Activated T-helper 9 cell treated with anti-CD3 and anti-CD28 coated beads, Interleukin-2, amount 50 U/mL, for 16 hours (primary cell): ENCODE results near the gene IL1RL2.

Experiments used
- DNase-seq: peaks from one replicate; pipeline ENCODE4 v3.0.0-alpha.2; 2020; ENCODE audit warnings: low read depth

Gene IL1RL2

DNA sequence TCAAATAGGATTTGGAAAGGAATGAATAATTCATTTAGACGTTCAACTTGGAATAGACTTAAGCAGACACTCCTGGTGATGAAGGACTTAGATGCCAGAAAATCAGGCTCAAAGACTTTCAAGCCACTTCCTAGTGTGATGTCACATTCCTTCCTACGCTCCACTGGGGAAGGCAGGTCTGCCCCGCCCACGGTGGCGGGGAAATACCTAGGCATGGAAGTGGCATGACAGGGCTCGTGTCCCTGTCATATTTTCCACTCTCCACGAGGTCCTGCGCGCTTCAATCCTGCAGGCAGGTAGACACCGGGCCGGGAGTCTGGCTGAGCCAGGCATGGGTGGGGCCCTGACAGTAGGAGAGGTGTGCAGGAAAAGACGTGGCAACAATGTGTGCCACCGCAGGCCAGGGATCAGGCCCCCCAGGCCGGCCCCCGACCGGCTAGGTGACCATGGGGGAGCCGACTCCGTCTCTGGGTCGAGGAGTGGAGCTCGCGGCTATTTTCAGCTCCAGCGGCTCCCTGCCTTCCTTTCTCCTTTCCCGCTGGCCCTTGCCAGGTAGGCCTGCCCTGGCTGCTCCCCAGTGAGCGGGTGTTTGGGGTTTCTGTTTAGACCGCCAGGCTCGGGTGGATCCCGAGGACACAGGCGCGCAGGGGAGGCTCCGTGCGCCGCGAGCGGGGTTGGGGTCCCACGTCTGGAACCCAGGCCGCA lies at the start of gene IL1RL2:
Gene IL1RL2 (plus strand): TSS at position 233 of the 705 bp plus-strand sequence. CDS start 845 bp downstream, outside the sequence.
- DNase-seq: peak; percentile 8

DNA sequence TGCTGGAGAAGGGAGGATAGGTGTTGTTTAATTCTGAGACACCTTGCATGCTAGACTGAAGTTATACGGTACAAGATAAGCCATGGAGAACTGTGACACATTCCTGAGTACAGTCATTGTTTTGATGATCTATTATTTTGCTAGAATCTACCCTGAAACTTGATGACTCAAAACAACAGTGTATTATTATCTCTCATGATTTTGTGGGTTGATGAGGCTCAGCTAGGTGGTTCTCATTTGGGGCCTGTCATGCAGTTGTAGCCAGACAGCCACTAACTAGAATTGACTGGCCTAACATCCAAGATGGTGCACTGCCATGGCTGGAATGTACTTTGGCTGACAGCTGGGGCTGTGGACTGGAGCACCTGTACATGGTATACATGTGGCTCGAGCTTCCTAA lies 49.7 kb upstream of the IL1RL2 start:
- peak; percentile 21 for DNase-seq

DNA sequence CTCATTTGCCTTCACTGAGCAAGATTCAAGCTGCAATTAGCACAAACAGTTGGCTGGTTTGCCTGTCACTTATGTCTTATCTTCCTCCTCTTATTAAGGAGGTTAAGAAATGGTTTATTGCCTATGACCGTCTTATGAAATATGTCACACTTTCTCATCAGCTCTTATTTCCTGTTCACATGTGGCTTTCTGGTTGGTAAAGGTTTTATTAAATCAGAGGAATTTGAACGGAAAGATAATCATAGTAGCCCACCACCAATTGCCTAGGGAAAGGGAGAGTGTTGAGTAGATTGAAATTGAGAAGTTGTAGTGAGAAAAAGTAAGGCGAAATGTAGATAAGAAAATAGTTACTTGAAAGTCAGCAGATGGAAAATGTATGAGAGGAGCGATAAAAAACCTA lies 48.5 kb upstream of the IL1RL2 start:
- DNase-seq: no peak

DNA sequence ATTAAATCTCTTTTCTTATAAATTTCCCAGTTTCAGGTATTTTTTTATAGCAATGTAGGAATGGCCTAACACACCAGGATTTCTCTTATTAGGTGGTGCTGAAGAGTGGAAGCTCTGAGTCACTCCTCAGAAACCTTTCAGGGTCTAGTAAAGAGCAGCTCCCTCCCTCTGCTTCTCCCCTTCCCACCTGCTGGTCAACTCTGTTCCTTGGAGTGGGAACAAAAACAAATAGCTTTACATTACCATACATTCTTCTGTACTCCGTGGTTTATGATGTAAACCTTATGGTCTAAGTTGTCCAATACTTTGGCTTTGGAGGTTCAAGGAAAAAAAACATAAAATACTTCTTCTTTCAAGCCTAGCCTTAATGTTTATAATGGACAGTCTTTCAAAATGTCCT lies 47.0 kb upstream of the IL1RL2 start:
- no peak for DNase-seq

DNA sequence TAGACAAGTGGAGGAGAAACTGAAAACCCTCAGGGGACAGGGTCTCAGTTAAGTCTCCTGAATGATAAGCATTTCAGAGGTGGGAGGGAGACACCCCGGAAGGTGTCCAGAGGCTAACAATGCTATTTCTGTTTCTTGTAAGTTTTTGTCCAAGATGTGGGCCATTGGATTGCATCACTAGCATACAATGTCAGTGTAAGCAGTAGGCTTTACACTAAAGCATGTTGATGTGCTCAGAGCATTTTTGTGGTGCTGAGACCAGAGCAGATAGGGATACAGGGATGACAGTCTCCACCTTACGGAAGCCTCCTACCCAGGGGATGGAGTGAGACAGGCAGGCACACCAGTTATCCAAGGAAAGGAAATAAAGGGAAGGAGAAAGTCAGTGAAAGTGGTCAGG lies 46.4 kb upstream of the IL1RL2 start:
- no peak for DNase-seq

DNA sequence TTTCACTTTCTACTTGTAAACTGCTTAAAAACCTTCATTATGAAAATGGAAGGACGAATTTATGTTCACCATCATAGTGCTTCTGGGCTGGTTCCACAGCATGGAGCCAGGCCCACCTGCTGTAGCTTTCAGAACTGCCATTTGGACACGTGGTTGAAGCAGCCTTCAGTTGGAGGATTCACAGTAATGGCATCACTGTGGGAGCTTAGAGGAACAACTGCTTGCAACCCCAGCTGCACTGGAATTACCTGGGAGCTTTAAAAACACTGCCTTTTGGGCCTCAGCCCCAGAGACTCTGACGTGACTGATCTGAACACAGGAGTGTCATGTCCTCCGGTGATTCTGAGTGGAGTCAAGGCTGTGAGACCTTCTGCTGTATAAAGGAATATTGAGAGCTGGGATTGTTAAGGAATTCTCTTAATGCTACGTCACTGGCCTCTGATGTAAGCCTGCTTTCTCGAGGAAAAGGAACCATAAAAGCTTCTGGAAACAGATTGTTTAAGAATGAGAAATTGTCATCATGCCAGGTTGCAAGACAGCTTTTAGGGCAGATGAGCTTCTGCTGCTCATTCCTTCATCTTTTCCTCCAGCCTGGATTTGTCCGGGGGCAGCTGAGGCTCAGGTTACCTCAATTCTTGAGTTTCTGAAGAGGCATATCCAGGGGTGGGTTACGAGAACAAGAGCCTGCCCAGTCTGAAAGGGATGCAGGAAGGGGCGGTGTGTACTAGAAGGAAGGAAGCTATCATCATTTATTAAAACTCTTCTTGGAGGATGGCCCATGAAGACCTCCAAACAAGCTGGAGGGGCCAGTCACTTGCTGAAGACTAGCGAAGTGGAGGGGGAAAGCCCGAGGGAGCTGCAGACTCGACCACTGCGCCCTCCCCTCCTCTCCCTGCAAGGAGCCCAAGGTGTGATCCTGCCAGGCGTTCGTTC lies 45.5 kb upstream of the IL1RL2 start:
- DNase-seq: no peak

DNA sequence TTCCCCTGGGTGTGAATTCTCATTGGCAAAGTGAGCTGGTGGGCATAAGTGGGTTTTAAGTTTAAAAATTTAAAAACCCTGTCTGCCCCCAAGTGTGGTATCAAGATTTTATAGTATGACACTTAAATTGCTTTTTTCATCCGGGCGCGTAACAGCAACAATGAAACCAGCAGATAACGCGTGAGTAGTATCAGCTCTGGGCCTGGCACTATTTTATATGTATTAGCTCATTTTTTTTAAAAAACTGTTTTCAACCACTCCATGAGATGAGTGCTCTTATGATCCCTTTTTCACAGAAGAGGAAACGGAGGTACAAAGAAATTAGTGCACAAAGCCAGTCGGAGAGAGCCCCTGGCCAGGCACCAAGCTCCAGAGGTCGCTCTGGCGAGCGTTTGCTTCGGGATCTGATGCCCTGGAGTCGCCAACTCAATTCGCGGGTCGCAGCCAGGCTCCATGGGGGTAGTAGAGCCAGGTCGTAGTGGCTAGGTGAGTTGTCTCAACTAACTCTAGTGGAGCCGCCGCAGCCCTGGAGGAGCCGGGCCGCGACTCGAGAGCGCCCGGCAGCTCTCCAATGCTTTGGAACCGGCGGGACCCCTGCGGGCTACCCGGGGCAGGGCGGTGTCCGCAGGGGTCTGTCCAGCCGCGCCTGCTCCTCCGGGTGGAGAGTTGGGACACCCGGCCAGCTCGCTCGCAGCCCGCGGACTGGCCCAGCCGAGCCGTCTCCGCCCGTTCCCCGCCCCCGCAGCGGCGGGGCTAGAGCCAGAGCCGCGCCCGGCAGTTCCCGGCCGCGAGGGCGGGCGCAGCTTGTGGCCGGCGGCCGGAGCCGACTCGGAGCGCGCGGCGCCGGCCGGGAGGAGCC lies 44.6 kb upstream of the IL1RL2 start, which contains the start of gene IL1R1:
Gene IL1R1 (plus strand): TSS at position 777 of the 859 bp plus-strand sequence. CDS start 14,979 bp downstream, outside the sequence.
- DNase-seq: no peak

DNA sequence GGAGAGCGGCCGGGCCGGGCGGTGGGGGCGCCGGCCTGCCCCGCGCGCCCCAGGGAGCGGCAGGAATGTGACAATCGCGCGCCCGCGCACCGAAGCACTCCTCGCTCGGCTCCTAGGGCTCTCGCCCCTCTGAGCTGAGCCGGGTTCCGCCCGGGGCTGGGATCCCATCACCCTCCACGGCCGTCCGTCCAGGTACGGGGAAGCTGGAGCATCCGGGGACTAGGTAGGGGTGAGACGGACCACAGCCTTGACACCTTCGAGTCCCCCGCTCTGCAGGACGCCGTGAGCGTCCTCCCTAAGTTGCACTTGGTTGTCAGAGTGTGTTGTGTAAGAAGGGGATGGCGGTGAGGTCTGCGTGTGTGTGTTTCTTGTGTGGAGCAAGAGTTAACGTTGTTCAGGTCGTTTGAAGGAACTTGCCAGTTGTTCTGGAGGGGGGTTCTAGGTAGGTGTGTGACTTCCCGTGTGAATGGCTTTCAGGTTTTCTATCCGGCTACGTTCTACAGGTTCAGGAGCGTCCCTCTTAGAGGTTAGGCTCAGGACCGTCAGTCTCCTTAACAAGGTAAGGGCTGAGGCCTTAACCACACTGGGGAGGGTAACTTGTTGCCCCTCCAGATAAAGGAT lies 43.9 kb upstream of the IL1RL2 start:
- no peak for DNase-seq

DNA sequence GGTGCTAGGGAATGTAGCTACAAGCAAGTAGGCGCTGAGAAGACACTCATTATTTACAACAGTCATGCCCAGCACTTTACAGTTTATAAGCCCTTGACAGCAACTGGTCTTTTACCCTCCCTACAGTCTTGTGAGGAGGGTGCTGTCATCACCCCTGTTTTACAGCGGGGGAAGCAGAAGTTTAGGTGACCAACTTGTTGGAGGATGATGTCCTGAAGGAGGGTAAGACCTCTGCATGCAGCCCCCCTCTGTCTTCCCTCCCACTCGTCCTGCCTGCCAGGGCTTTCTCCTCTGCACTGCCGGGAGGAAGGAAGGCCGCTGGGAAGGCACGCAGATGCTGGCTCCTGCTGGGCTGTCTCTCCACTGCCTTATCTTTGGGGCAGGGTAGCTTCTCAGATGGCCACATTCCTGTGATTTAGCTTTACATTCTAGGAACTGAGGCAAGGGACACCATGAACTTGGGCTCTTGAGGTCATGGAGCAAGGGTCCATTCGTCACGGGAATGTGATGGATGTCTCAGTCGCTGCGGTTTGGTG lies 43.3 kb upstream of the IL1RL2 start:
- DNase-seq: no peak

DNA sequence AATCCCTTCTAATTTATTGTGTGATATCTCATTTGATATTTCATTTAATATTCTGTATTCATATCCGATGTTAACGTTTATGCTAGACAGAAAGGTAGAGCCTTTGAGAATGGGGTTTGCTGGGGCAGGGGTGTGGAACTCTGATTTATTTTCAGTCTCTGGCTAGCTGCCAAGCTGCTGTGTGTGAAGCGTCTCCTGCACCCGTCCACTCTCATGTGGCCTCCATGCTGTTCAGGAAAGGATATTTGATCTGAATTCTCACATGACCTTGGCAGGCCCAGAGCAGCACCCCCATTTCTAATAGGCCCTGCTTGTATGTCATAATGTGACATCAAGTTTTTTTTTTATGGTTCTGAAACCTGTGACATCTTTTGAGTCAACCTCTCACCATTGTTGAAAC lies 42.7 kb upstream of the IL1RL2 start:
- no peak for DNase-seq

DNA sequence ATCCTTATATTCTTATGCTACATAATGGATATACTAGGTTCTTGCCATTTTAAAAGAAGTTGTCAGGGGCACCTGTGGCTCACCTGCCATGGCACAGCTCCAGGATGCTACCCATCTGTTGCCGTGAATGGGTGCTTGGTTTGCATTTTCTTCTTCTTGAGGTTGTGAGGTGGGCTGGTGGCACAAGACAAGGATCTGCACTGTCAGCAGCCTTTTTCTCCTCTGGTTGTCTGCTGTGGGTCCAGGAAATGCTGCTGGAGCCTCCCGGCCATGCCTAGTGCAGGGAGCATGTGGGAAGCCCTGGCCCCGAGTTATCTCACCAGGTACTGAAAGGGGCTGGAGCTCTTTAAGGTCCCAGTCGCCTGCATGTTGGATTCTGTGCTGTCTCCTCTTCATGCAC lies 41.7 kb upstream of the IL1RL2 start:
- DNase-seq: no peak

DNA sequence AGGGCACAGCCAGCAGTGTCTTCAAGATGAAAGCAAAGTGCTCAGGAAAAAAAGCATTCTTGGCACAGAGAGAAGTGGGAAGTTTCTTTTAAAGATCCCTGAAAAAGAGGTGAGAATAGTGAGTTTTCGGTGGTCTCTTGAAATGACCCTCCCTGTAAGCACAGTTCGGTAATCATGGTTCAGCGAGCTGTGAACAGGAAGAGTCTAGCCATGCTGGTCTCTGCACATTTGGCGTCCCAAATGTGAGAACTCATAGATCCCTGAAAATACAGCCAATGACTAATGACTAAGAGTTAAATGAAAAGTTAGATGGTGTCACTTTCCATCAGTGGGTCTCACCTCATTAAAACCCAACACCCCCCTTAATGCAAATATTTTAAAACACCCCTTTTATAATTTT lies 40.9 kb upstream of the IL1RL2 start:
- DNase-seq: no peak

DNA sequence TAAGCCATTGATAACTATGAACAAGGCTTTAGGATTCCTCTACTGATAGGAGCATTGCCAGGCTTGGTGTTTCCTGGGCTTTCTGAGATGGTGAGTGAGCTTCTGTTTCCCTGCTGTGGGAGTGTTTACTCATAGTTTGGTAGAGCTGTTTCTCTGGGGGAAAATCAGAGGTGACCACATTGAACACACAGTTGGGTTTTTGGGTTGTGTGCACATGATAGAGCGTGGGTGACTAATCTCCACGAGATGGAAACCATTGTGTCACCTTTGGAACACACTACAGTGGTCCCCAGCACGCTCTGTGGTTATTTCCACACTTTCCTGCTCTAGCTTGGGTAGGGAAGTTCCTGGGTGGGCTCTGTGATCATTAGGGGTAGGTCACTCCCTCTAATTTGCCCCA lies 38.9 kb upstream of the IL1RL2 start:
- DNase-seq: peak; percentile 47

DNA sequence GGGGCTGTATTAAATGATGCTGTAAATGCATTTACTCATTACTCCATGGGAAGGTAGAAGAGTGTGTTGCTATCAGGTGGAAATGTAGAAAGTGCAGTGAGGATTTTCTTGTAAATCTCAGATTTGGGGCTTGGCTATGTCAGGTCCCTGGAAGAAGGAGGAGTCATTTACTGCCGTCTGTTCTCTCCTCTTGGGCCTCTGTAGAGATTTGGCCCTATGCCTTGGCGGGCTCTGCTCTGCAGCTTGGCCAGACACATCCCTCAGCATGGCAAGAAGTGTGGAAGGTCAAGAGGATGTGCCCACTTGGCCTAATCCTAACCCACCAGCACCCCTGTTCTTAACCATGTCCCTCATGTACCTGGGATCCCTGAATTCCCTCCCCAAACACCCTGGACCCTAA lies 37.6 kb upstream of the IL1RL2 start:
- no peak for DNase-seq

DNA sequence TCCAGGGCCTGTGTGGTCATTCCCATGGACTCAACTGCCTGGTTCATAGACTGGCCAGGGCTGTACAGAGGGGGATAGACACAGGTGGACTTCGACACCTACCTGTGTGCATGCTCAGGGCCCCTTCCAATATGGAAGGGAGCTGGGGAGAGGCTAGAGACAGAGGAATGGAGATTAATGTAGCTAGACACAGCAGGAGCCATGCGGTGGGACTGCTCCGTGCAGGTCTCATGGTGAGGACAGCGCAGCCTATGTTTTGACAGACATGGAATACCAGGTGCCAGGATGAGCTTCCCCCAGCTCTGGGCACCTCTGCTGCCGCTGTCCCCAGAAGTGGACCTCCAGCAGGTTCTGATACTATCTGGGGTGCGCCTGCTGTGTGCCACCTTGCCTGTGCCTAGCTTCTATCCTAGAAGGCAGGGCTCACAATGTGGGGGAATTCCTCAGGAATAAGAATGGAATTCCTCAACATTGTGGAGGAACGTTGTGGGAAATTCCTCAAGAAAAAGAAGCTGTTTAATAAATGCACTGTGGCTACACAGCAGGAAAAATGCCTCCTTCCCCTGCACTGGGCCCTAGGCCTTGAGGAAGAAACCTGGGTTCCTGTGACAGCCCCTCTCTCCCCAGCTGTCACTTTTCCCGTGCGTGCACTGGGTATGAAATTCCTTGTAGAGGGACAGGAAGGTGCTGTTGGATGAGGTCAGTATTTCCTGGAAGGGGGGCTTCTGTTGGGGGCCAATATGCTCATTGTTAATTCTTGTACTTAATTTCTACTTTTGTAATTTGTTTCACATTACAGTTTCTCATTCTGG lies 37.0 kb upstream of the IL1RL2 start:
- DNase-seq: no peak

DNA sequence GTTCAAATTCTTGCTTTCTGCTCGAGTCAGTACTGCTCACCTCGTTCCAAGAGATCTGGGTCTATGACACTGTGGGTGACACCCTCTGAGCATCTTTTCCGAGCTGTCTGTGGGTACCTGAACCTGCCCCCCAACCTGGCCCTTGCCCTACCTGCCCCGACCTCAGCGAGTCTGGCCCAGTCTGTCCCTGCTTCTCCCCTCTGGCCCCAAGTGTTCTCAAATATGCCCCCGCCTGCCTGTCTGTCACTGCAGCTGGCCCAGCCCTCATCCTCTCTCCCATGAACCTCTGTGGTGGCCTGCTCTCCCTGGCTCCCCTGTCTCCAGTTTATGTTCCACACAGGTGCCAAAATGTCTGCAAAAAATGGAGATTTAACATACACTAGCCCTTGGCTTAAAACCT lies 32.5 kb upstream of the IL1RL2 start:
- DNase-seq: no peak

DNA sequence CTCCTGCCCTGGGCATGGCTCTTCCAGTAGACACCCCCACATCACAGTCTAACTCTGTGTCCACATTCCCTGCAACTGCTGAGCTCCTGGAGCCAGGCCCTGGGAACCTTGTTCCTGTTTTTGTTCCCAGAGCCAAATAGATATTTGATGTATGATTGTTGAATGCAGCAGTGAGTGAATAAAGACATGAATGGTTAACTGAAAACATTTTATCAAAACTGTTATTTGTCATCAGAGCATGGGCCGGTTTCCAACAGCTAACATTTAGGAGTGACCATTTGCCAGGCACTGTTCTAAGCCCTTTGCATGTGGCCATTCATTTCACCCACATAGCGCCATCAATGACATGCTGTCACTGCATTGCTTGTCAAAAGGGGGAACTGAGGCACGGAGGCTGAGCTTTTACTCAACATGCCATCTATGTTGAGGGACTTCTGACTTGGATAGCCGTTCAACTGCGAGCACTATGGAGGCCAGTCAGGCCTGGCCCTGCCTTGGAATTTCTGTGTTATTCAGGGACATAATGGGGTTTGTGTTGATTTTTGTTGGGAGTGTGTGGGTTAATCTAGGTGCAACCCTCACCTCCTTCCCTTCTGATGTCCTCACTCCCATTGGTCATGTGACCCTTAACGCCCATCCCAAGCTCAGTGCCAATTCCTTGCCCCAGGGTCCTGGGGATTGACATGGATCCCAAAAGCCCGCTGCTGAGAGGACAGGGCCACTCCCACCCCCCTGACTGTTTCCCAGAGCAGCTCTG lies 31.7 kb upstream of the IL1RL2 start:
- no peak for DNase-seq

DNA sequence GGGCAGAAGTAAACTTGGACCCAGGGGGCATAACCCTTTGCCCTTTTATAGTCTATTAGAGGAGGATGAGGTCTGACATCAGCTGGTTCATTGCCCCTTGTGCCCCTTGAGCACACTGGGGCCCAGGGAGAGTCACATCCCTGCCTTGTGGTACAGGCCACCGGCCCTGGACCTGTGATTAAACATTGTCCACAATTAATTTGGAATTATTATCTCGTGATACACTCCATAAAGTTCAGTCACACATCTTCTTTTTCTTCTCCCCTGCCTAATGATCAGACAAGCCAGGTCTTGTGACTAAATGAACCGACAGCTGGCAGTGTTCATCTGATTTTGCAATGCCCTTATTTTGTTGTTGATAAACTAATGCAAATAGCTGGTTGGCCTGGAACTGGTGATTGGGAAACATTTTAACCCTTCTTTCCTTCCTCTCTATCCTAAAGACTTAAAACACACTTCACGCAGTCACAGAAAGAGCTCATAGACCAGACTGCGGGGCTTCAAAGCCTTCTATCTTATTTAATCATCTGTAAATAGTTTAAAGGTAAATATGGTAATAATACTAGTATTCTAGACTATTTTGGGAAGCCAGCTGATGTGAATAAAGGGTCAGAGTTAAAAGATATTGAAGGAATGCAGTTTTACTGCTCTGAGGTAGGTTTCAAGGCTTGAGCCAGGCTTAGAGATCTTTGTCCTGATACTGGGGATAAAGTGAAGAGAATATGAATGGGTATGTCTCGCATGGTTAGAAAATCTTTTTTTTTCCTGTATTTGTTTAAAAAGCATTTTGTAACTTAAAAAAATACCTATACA lies 30.9 kb upstream of the IL1RL2 start:
- no peak for DNase-seq
